Nucleus accumbens (tissue), 56 donors: ENCODE data around the gene SERPINB10.

Experiments used
- DNase-seq, 56 donors: peaks; one replicate each; lab custom pipeline; 2025; lab: John Stamatoyannopoulos, UW

The SERPINB10 gene

DNA sequence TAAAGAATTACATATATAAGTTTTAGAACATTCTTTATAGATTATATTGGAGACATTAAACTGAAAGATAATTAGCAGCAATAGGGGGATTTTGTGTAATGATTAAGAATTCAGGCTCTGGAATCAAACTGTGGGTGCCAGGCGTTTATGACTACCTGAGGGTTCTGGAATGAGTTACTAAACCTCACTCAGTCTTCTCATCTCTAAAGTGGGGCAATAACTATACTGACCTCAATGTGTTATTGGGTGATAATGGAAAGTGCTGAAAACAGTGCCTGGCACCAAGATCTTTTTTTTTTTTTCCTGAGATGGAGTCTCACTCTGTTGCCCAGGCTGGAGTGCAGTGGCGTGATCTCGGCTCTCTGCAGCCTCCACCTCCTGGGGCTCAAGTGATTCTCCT lies 69.3 kb downstream of the SERPINB10 start:
- DNase-seq, result no peak

DNA sequence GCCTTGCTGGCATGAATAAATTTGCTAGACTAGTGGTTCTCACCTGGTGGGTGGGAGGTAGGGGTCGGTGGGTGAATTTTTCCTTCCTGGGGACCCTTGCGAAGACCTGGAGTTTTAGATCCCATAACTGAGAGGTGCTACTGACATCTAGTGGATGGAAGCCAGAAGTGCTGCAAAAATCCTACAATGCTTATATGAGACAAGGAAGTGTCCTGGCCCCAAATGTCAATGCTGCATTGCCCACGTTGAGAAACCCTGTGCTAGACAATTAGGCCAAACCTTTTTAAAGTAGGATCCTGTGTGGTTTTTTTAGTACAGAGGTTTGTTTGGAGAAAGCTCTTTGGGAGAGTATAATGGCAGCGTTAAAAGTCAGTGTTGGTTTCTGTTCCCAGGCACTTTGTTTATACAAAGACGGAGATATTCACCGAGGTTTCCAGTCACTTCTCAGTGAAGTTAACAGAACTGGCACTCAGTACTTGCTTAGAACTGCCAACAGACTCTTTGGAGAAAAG lies 71.7 kb downstream of the SERPINB10 start:
- DNase-seq, result peak in 30 of 56 donors; percentile 5 to 64 (median 22)

DNA sequence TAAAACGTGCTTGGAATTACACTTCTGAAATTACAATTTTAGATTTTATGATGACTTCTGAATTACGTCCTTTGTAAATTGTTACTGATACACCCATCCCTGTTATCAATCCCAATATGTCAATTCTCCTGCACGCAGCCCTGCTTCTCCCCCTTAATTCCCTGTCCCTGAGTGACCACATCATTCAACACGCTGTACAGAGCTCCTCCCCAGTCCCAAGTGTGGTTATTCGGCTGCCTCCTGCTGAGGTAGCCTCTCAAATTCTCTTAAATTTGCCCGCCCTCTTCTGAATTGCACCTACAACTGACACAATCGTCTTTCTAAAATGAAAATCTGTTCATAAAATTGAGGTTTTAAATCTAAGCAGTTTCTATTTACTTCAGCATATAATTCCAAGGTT lies 72.3 kb downstream of the SERPINB10 start:
- DNase-seq, result no peak

DNA sequence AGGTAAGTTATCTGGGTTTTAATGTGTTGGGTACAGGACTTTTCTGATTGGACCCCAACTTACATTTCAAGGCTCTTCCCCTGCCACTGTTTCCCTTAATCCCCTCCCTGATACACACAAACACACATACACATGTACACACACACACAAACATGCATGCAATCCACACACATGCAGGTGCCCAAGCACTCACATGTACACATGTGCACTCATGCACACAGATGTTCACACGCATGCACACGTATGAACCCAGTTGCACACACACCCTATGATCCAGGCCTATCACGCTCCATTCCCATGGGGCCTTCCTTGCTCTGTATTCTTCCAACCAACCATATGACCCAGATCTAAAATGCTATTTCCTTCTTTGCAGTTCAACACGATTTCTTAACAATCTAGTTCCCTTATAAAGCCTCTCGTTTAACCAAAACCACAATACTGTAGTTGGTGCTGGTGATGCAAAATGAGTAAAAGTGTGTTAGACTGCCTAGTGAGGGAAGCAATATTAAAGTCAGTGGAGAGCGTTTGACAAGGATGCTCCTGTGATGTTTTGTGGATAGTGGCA lies 73.2 kb downstream of the SERPINB10 start:
- DNase-seq, result no peak

DNA sequence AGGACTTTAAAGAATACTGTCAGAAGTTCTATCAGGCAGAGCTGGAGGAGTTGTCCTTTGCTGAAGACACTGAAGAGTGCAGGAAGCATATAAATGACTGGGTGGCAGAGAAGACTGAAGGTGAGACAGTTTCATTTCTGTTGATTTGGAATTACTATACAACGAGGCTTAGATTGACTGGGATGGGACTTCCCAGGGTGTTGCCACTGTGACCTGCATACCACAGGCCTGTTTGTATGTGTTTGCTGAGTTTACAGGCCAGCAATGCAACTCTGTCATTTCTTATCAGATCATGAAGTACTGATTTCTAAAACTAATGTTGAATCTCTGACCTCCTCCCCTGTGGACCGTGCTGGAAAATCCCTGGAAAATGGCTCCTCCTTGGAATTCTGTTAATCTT lies 74.0 kb downstream of the SERPINB10 start:
- no peak for DNase-seq

DNA sequence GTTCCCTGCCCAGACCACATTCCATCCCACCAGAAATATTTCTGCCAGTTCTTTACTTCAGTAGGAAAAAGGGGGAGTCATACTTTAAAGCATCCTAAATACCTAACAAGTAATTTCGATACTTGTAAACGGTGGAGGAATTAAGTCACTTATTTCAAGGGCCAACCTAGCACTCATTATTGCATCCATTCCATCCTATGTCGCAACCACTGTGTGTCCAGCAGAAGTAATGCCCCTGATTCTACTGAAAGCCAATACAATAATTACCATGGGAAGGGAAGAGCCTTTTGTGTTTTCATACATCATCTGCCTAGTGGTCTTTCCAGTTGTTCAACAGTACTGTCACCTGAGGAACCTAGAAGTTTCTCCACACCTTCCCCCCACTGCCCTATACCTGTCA lies 74.6 kb downstream of the SERPINB10 start:
- DNase-seq, result no peak
